ENCODE measurements around the gene ENO4. TPM values are rescaled to one million over a fixed set of nuclear protein-coding genes. Genes with fewer than 3 reads are reported as not detected.

The ENO4 gene
- total RNA-seq, 1 donor from 2014 or later, result not detected

GRCh38 chr10:116811691-116812090, 37.6 kb upstream of the ENO4 start:
- TF ChIP-seq, protein P1, sequence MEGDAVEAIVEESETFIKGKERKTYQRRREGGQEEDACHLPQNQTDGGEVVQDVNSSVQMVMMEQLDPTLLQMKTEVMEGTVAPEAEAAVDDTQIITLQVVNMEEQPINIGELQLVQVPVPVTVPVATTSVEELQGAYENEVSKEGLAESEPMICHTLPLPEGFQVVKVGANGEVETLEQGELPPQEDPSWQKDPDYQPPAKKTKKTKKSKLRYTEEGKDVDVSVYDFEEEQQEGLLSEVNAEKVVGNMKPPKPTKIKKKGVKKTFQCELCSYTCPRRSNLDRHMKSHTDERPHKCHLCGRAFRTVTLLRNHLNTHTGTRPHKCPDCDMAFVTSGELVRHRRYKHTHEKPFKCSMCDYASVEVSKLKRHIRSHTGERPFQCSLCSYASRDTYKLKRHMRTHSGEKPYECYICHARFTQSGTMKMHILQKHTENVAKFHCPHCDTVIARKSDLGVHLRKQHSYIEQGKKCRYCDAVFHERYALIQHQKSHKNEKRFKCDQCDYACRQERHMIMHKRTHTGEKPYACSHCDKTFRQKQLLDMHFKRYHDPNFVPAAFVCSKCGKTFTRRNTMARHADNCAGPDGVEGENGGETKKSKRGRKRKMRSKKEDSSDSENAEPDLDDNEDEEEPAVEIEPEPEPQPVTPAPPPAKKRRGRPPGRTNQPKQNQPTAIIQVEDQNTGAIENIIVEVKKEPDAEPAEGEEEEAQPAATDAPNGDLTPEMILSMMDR (IDR thresholded peaks at IDR 0.05), result no peak
- ATAC-seq, result no peak
- Histone ChIP-seq H3K36me3 (no peaks in the 10 kb centered on the region), H3K27me3 (peaks cover 25% of the 10 kb centered on the region), H3K4me1 (no peaks in the 10 kb centered on the region), H3K4me3 (no peak overlapping the region), H3K9me3 (no peaks in the 10 kb centered on the region), H3K27ac (no peak overlapping the region)
- no peak for DNase-seq
- intact Hi-C loops (cut with DNase I), result no loop called here

GRCh38 chr10:116815641-116816415, 33.5 kb upstream of the ENO4 start:
- ATAC-seq, result no peak
- TF ChIP-seq, protein P1 (IDR thresholded peaks at IDR 0.05), result no peak
- Histone ChIP-seq H3K4me1 (no peaks in the 10 kb centered on the region), H3K27ac (no peak overlapping the region), H3K9me3 (no peaks in the 10 kb centered on the region), H3K4me3 (no peak overlapping the region), H3K36me3 (no peaks in the 10 kb centered on the region), H3K27me3 (peaks cover 31% of the 10 kb centered on the region)
- no peak for DNase-seq
- intact Hi-C loops (cut with DNase I), result no loop called here

- intact Hi-C loops (cut with DNase I), result no loop called here
- Histone ChIP-seq H3K27ac (no peak overlapping the region), H3K4me3 (no peak overlapping the region), H3K27me3 (peaks cover 26% of the 10 kb centered on the region), H3K4me1 (no peaks in the 10 kb centered on the region), H3K9me3 (no peaks in the 10 kb centered on the region), H3K36me3 (no peaks in the 10 kb centered on the region)
- ATAC-seq (no peak), DNase-seq (no peak)
- TF ChIP-seq, protein P1 (IDR thresholded peaks at IDR 0.05), result no peak
Observed at GRCh38 chr10:116817178-116817577, 32.1 kb upstream of the ENO4 start.

DNA sequence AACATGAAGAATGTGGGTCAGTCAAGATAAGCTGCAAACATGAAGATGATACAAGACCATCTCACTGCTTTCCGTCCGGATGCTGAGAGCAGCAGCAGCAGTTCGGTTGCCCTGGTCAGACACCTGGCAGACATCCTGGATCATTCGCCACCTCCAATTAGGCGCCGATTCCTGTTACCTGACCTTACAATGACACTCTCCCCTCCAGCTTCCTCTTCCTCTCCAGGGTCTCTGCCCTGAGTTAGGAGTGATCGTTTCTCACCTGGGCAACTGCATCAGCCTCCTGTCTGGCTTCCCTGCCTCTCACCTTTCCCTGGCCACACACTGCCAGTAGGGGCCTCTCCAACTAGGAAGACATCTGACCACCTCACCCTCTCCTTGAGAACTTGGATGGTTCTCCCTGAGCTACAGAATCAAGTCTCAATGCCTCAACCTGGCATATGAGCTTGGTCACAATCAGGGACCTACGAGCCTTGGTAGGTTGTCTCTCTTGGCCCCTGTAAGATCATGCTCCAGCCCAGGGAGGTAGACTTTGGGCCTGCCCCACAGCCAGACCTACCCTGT, 31.4 kb upstream of the ENO4 start:
- peaks cover 26% of the 10 kb centered on the region for H3K27me3 ChIP-seq
- no peaks in the 10 kb centered on the region for H3K36me3 ChIP-seq
- no peak overlapping the region for H3K4me3 ChIP-seq
- DNase-seq (no peak), ATAC-seq (no peak)
- no peaks in the 10 kb centered on the region for H3K4me1 ChIP-seq
- H3K9me3 ChIP-seq, result no peaks in the 10 kb centered on the region
- intact Hi-C loops (cut with DNase I), result no loop called here
- no peak overlapping the region for H3K27ac ChIP-seq
- TF ChIP-seq, protein P1 (IDR thresholded peaks at IDR 0.05), result no peak

DNA sequence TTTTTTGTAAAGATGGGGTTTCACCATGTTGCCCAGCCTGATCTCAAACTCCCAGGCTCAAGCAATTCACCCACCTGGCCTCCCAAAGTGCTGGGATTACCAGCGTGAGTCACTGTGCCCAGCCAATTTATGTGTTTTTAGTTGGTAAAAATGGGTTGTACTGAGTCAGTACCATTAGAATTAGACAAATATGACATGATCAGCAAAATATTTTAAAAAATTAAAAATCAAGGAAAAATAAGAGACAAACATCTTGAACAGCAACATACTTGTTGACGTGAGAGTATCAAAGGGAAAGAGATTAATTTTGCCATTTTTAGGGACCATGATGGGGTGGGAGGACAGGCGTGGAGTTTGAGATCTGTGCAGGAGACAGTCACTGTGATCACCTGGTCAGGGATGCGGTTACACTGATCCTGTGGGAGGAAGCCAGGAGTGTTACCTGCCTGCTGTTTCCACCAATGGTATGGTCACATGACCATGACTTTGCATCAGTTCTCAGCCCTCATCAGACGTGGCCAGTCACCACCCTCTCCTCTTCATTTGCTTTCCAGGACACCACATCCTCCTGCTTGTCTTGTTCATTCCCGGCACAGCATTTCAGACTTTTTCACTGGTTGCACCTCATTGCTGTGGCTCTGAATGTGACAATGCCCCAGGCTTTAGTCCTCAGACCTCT, 29.2 kb upstream of the ENO4 start:
- Histone ChIP-seq H3K4me3 (no peak overlapping the region), H3K27me3 (peaks cover 26% of the 10 kb centered on the region), H3K27ac (no peak overlapping the region), H3K9me3 (no peaks in the 10 kb centered on the region), H3K36me3 (no peaks in the 10 kb centered on the region), H3K4me1 (no peaks in the 10 kb centered on the region)
- ATAC-seq (no peak), DNase-seq (no peak)
- TF ChIP-seq, protein P1 (IDR thresholded peaks at IDR 0.05), result no peak
- intact Hi-C loops (cut with DNase I), result no loop called here
